Upper lobe of left lung (tissue), 6 donors: ENCODE results near the gene ATP6V1C2. TPM values are rescaled to one million over a fixed set of nuclear protein-coding genes. Genes with fewer than 3 reads are reported as not detected.

Experiments used
- ATAC-seq, 2 donors: fragments of 200-7000 bp; cut with Tn5 transposase; one replicate each; pipeline ENCODE4 v1.9.1; 2022; ENCODE audit warnings: mild to moderate bottlenecking in 2 of 2, moderate library complexity in 2 of 2; ENCODE audit not compliant: low FRiP score in 2 of 2
- DNase-seq, 2 donors: peaks; one replicate each; pipeline ENCODE4 v3.0.0-alpha.2; 2019 to 2020
- H3K27ac ChIP-seq, 4 donors: fragments of 200-600 bp; sonication (generic); one replicate each; pipeline ENCODE4 v1.5.1; 2016 to 2019
- H3K27me3 ChIP-seq, 4 donors: fragments of 200-600 bp; sonication (generic); one replicate each; pipeline ENCODE4 v1.5.1; 2017 to 2019
- H3K36me3 ChIP-seq, 4 donors: fragments of 200-600 bp; sonication (generic); one replicate each; pipeline ENCODE4 v1.5.1; 2016 to 2019
- H3K4me1 ChIP-seq, 4 donors: fragments of 200-600 bp; sonication (generic); one replicate each; pipeline ENCODE4 v1.5.1; 2018 to 2019
- H3K4me3 ChIP-seq, 4 donors: fragments of 200-600 bp; sonication (generic); one replicate each; pipeline ENCODE4 v1.5.1; 2017 to 2019; ENCODE audit warnings: mild to moderate bottlenecking in 2 of 4, moderate library complexity in 1 of 4
- H3K9me3 ChIP-seq, 4 donors: fragments of 200-600 bp; sonication (generic); one replicate each; pipeline ENCODE4 v1.5.1; 2018 to 2019
- CTCF ChIP-seq, 6 experiments: fragments of 450-650 bp in 4 of 6; fragments of 200-600 bp in 2 of 6; sonication (generic) in 2 of 6; IDR thresholded peaks; one replicate each; pipeline ENCODE4 v1.5.1; 2016 to 2019; ENCODE audit warnings: antibody characterized with exemption in 6 of 6
- EP300 ChIP-seq, 4 donors: sonication (generic); formaldehyde crosslinking; IDR thresholded peaks; one replicate each; pipeline ENCODE4 v1.5.1; 2017; ENCODE audit warnings: antibody characterized with exemption in 4 of 4, control low read depth in 2 of 4
- POLR2A ChIP-seq, 4 donors: fragments of 450-650 bp; IDR thresholded peaks; one replicate each; pipeline ENCODE4 v1.5.1; 2016 to 2017; ENCODE audit warnings: antibody characterized with exemption in 4 of 4, mild to moderate bottlenecking in 2 of 4
- POLR2AphosphoS5 ChIP-seq, 2 donors: sonication (generic); formaldehyde crosslinking; IDR thresholded peaks; one replicate each; pipeline ENCODE4 v1.5.1; 2017; ENCODE audit warnings: antibody characterized with exemption in 2 of 2
- WGBS, 2 donors: methylation state at CpG; one replicate each; pipeline ENCODE4 v1.1.5; 2017 to 2018; 5-methylcytosine and 5-hydroxymethylcytosine counted together
- total RNA-seq, 6 donors: library from RNA; depleted of rRNA in 4 of 6; stranded (reverse); fragments of >200 nt in 4 of 6; gene quantifications; one replicate each; pipeline versions ENCODE4 v1.1.0 to v1.2.1, GENCODE V29; 2016 to 2021
- donor health status: DM: no; HTN: no; CAD: no; lungs with moderate emphysema.
- donor health status: DM: no; HTN: yes; CAD: no; lungs with severe emphysema.

Gene ATP6V1C2
- total RNA-seq, 6 donors from 2014 or later = 0.81 to 92.2 (median 2.4) TPM

- Histone ChIP-seq H3K27ac (no peak overlapping the region), H3K4me1 (peaks cover 5 to 21% (median 14%) of the 10 kb centered on the region in 4 donors), H3K4me3 (no peak overlapping the region), H3K36me3 (no peaks in the 10 kb centered on the region), H3K27me3 (no peaks in the 10 kb centered on the region), H3K9me3 (no peaks in the 10 kb centered on the region)
- 94 to 95% methylated on average over 10 to 13 of the region's 13 CpGs for WGBS, 2 donors
- no peak for TF ChIP-seq EP300 (IDR thresholded peaks at IDR 0.05)
- TF ChIP-seq CTCF (IDR thresholded peaks at IDR 0.05) = no peak
- no peak for TF ChIP-seq POLR2A (IDR thresholded peaks at IDR 0.05)
- peak in 1 of 2 donors; percentile 20 for DNase-seq
- no peak for ATAC-seq
Observed at GRCh38 chr2:10771786-10772185, 50.4 kb downstream of the ATP6V1C2 start.

- ATAC-seq (no peak), DNase-seq (no peak)
- no peak for TF ChIP-seq POLR2A (IDR thresholded peaks at IDR 0.05)
- peaks cover 0 to 3% (median 0%) of the 10 kb centered on the region in 4 donors for H3K36me3 ChIP-seq
- peaks cover 5 to 21% (median 14%) of the 10 kb centered on the region in 4 donors for H3K4me1 ChIP-seq
- no peaks in the 10 kb centered on the region for H3K27me3 ChIP-seq
- no peak overlapping the region for H3K4me3 ChIP-seq
- no peaks in the 10 kb centered on the region for H3K9me3 ChIP-seq
- no peak overlapping the region for H3K27ac ChIP-seq
- WGBS, 2 donors = 84 to 91% methylated on average over 6 to 12 of the region's 12 CpGs
Observed at GRCh38 chr2:10772201-10772867, 50.9 kb downstream of the ATP6V1C2 start.

GRCh38 chr2:10772868-10773215 lies 51.4 kb downstream of the ATP6V1C2 start:
- Histone ChIP-seq H3K27ac (no peak overlapping the region), H3K27me3 (no peaks in the 10 kb centered on the region), H3K4me1 (peaks cover 5 to 21% (median 14%) of the 10 kb centered on the region in 4 donors), H3K4me3 (no peak overlapping the region), H3K36me3 (peaks cover 0 to 8% (median 1%) of the 10 kb centered on the region in 4 donors), H3K9me3 (no peaks in the 10 kb centered on the region)
- DNase-seq (no peak), ATAC-seq (no peak)
- WGBS, 2 donors = 81 to 83% methylated on average over 9 to 13 of the region's 13 CpGs
- TF ChIP-seq POLR2A (IDR thresholded peaks at IDR 0.05) = no peak
- no peak for TF ChIP-seq CTCF (IDR thresholded peaks at IDR 0.05)
- no peak for TF ChIP-seq EP300 (IDR thresholded peaks at IDR 0.05)
- TF ChIP-seq POLR2AphosphoS5 (IDR thresholded peaks at IDR 0.05) = no peak

- H3K4me3 ChIP-seq = no peak overlapping the region
- no peaks in the 10 kb centered on the region for H3K9me3 ChIP-seq
- 74 to 77% methylated on average over 6 to 8 of the region's 8 CpGs for WGBS, 2 donors
- DNase-seq = peak in 1 of 2 donors; percentile 45
- H3K27ac ChIP-seq = peak overlapping the region in 1 of 4 donors; percentile 1
- no peaks in the 10 kb centered on the region for H3K27me3 ChIP-seq
- H3K36me3 ChIP-seq = peaks cover 4 to 18% (median 9%) of the 10 kb centered on the region in 4 donors
- peaks cover 5 to 21% (median 14%) of the 10 kb centered on the region in 4 donors for H3K4me1 ChIP-seq
- no peak for TF ChIP-seq POLR2A (IDR thresholded peaks at IDR 0.05)
- no peak for TF ChIP-seq POLR2AphosphoS5 (IDR thresholded peaks at IDR 0.05)
- TF ChIP-seq CTCF (IDR thresholded peaks at IDR 0.05) = no peak
- TF ChIP-seq EP300 (IDR thresholded peaks at IDR 0.05) = no peak
- no peak for ATAC-seq
Observed at GRCh38 chr2:10773821-10774341, 52.5 kb downstream of the ATP6V1C2 start.

- WGBS, 2 donors = 44 to 71% methylated on average over 5 to 6 of the region's 6 CpGs
- no peak for ATAC-seq
- no peak for DNase-seq
- no peak overlapping the region for H3K4me3 ChIP-seq
- H3K9me3 ChIP-seq = no peaks in the 10 kb centered on the region
- peak overlapping the region in 1 of 4 donors; percentile 1 for H3K27ac ChIP-seq
- no peak for TF ChIP-seq POLR2A (IDR thresholded peaks at IDR 0.05)
- TF ChIP-seq CTCF (IDR thresholded peaks at IDR 0.05) = no peak
- TF ChIP-seq EP300 (IDR thresholded peaks at IDR 0.05) = no peak
- TF ChIP-seq POLR2AphosphoS5 (IDR thresholded peaks at IDR 0.05) = no peak
- H3K4me1 ChIP-seq = peaks cover 5 to 21% (median 14%) of the 10 kb centered on the region in 4 donors
- H3K27me3 ChIP-seq = no peaks in the 10 kb centered on the region
- H3K36me3 ChIP-seq = peaks cover 4 to 18% (median 9%) of the 10 kb centered on the region in 4 donors
Observed at GRCh38 chr2:10774394-10774793, 53.0 kb downstream of the ATP6V1C2 start.
